ENCODE data around the gene SLC10A7.

The SLC10A7 gene

GRCh38 chr4:146308951-146309350 is 212.8 kb downstream of the SLC10A7 start:
- DNase-seq (ENCODE audit: low read depth): no peak

DNA sequence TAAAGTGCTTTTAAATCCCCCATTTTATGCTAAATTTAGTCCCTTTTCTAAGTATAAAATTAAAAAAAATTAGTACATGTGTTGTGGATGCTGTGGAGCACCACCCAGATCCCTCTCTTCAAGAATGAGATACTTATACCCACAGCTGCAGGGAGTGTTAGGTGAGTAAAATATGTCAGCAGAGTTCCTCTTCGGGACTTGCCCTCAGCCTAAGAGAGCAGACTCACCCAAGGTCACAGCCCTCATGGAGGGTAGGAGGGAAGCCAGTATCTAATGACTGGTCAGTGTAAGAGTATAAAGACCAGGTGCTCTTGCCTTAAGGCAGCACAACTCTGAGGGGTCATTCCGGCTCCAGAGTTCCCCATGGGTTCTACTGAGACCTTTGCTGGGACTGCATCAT is 218.9 kb downstream of the SLC10A7 start:
- no peak for DNase-seq (ENCODE audit: low read depth)

- DNase-seq (ENCODE audit: low read depth): no peak
Measured at GRCh38 chr4:146299607-146300006, 222.1 kb downstream of the SLC10A7 start.

DNA sequence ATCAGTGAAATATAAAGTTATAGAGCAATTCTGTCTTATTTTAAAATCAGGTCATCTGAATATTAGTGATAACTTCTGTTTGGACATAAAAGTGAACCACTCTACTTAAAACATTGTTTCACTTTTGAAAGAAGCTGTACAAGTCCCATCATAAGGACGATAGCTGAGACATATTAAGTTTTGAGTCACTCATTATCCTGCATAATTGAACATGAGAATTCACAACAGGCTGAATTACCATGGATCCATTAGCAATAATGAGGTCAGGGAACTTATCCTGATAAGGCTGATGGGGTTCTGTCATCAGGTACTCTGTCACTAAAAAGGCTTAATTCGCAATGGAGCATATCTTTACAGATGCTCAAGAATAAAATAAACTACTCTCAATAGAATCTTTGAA is 227.0 kb downstream of the SLC10A7 start:
- no peak for DNase-seq (ENCODE audit: low read depth)

- DNase-seq (ENCODE audit: low read depth): no peak
Measured at GRCh38 chr4:146292508-146292907, 229.2 kb downstream of the SLC10A7 start.

DNA sequence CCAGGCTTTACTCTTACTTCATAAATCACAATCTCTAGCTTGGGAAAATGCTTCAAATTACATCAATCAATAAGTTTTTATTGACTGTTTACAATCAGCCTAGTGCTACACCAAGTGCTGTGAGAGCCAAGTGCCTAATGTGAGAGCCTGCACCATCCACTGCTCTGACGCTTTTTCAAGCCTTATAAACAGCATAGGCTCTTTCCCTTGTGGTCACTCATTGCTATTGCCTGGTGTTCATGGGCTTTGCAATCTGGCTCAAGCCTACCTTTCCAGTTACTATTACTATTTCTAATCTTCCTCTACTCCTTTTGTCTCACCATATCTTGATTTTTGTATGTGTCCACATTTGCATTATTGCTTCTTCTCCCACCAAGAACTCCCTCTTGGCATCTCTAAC is 230.4 kb downstream of the SLC10A7 start:
- DNase-seq (ENCODE audit: low read depth): no peak

DNA sequence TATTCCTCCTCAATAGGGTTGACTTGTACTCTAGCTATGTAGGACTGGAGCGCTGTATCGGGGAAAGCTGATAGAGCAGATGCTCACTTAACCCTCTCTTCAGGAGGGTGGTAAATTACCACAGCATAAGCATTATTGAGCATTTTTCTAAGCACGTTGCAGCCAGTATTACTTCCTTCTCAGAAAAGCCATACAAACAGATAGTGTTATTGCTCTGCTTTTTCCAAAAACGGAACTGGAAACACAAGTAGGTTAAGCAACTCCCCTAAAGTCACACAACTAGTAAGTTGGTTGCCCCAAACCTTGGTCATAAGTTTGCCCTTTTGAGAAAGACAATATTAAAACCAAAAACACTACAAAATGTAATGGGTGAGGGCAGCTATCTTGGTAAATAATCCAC is 233.5 kb downstream of the SLC10A7 start:
- DNase-seq (ENCODE audit: low read depth): no peak

DNA sequence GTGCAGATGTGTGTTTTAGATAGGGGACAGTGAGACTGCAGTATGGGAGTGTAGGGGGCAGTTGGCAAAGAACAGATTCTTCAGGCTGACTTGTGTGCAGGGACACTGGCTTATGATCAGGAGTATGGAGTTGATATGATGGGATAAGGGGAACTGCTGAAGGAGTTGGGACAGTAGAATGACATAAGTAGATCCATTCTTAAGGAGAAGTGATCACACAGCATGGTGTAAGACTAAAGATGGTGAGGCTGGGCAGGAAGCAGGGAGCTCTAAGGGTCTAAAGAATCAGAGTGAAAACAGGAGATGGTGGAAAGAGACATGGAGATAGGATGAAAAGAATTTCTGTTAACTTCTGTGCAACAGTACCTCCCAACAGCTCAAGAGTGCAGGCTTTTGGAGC is 236.7 kb downstream of the SLC10A7 start:
- no peak for DNase-seq (ENCODE audit: low read depth)

DNA sequence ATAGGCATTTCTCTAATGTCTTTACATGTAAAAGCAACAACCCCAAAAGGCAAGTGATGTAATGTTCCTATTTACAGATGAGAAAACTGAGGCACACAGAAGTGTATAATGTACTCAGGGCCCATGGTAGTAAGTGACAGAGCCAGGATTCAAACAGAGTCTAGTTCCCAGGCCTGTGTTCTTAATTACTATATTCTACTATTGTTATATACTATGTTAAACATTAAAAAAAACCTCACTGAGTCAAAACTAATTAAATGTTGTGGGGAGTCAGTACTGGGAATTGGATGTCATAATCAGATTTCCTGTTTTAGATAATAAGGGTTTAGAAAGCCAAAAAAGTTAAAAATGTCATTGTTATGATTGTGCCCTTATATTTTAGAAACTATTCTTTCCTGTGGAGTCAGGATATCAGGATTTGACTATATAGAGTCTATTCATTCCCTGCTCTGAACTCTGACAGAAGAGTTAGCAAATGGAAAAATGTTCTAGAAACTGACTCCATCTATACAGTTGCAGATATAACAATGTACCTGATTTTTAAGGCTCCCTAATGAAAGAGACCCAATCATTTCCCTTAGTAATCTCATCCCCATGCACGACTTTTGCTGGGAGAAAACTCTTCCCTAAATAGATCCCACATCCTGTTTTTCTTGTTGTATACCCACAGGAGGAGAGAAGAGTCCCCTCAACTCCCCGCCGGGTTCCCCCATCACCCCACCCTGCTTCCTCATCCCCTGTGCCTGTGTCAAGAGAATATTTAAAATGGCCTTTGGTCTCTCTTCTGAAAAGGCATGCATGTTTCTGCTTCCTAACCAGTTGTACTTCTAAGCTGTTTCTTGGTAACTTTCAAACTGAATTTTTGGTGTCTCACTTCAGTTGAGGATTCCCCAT is 237.7 kb downstream of the SLC10A7 start:
- no peak for DNase-seq (ENCODE audit: low read depth)

DNA sequence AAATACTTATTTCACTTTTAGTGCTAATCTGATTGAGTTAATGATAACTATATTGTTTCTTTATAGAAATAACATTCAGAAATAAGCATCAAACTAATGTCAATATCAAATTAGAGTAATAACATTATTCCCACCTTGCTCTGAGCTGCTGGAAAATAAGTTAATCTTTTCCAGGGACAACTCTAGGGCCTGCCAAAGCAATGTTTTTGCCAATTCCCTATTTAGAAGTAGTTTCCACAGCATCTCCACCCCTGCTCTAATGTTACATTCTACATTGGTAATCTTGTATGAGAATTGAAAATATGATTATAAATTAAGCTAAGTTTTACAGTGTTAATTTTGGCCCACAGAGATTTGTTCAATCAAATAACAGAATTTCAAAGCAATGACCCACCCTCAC is 239.1 kb downstream of the SLC10A7 start:
- no peak for DNase-seq (ENCODE audit: low read depth)

DNA sequence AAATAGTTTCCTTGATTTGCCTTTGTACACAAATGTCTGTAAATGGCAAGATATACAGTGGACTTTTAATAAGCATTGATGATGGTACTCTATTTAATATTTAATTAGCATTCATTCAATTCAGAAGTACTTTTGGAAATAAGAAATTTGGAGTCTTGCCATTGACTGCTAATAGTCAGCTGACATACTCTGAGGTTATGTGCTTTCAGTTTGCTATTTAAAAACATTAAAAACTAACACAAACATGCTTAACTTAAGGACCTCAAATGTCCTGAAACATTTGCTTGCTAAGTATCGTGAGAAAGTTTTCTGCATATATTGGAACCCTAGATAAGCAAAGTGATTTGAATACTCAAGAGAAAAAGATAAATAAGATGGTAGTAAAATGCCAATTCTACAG is 242.8 kb downstream of the SLC10A7 start:
- no peak for DNase-seq (ENCODE audit: low read depth)

GRCh38 chr4:146275370-146275769 is 246.4 kb downstream of the SLC10A7 start:
- DNase-seq (ENCODE audit: low read depth): no peak

- no peak for DNase-seq (ENCODE audit: low read depth)
Measured at GRCh38 chr4:146274774-146275173, 247.0 kb downstream of the SLC10A7 start.

DNA sequence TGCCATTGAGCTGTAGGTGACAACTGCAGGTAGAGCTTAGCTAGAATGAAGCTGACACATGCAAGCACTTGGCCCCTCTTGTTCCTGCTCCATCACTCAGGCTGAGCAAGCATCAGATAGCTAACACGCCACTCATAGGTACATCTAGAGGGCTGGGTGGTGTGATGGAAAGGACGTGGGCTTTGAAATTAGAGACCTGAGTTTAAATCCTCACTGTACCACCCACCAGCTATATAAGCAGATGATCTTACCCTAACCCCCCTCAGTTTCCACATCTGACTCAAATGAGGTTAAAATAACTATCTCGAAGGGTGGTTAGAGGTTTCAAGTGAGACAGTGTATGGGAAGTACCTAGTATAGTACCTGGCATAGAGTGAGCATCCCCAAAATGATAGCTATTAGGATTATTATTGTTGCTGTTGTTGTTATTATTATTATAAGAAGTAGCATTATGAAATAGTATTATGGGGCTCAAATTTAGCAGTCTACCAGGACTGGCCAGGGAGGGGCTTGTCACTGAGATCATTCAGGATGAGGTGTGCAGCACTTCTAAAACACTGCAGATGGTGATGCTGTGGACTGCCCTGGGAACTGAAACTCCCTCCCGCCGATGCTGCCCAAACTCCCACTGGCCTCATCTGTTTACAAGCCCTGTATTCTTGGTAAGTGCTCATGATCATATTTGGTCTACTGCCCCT is 248.4 kb downstream of the SLC10A7 start:
- no peak for DNase-seq (ENCODE audit: low read depth)

DNA sequence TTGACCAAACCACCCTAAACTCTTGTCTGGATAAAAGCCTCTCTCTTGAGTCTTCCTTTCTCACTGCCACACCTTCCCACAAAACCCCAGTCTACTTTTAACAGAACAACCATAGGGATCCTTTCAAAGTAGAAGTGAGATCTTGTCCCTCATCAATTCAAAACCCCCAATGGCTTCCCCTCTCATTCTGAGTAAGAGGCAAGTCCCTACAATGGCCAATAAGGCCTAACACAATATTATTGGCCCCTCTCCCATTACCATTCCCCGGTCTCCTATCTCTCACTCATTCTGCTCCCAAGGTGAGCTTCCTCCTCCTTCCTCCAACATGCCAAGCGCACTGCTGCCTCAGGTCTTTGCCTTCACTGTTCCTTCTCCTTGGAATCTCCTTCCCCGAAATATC is 250.3 kb downstream of the SLC10A7 start:
- no peak for DNase-seq (ENCODE audit: low read depth)

- no peak for DNase-seq (ENCODE audit: low read depth)
Measured at GRCh38 chr4:146269228-146269653, 252.5 kb downstream of the SLC10A7 start.

- DNase-seq (ENCODE audit: low read depth): no peak
Measured at GRCh38 chr4:146267826-146268225, 253.9 kb downstream of the SLC10A7 start.

GRCh38 chr4:146265950-146266490 is 255.7 kb downstream of the SLC10A7 start:
- no peak for DNase-seq (ENCODE audit: low read depth)

GRCh38 chr4:146263793-146264192 is 257.9 kb downstream of the SLC10A7 start:
- no peak for DNase-seq (ENCODE audit: low read depth)

DNA sequence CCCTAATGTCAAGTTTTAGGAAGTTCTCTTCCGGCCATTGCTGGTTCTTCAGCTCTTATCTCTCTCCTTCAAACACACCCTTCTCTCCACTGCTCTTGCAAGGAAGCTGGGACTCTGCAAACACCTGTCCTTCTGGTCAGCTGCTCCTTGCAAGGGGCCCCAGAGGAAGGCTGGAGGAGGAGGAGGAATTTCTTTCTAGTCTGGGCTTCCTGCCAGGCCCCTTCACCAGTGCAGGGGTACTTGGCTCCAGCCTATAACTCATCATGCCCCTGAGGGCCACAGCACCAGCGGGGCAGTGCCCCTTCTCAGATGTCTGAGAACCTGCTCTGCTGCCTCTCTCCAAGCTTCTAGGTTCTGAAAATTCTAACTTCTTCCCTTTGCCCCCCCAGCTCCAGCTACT is 260.7 kb downstream of the SLC10A7 start:
- DNase-seq (ENCODE audit: low read depth): no peak

GRCh38 chr4:146260521-146260920 is 261.2 kb downstream of the SLC10A7 start:
- DNase-seq (ENCODE audit: low read depth): no peak

GRCh38 chr4:146257511-146257910 is 264.2 kb downstream of the SLC10A7 start:
- DNase-seq (ENCODE audit: low read depth): no peak

DNA sequence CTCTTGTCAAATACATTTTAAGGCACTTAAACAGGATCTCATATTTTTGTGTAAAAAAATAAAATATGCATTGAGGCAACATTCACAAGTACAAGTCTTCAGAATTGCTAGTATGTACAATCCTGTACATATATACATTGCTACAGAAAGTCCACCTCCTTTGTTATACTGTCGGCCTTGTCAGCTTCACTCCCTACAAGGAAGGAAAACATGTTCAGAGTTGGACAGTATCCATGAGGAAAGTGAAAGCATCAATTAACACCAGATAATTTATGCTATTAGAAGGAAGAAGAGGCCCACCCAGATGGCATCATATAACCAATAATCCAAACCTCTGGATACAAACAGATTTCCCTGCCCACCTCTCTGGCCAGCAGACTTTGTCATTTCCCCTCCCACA is 265.4 kb downstream of the SLC10A7 start:
- DNase-seq (ENCODE audit: low read depth): no peak

Data from activated T-cell treated with anti-CD3 and anti-CD28 coated beads for 1 hour (primary cell).